NCI-H146 treated with DMSO at 0.1 percent for 48 hours (cell line): ENCODE results near the gene PBX2.
A peak's percentile ranks its signal among the peaks of the same experiment; 100 is the strongest.
"Not testable (repeated sequence)": the region's sequence is repeated elsewhere in the genome, so short reads cannot be mapped to it uniquely, and the experiment has no call there.

Experiments used
- DNase-seq: peaks from one replicate; lab custom pipeline; 2025; ENCODE audit not compliant: unreplicated experiment; lab: John Stamatoyannopoulos, UW

PBX2 gene

DNA sequence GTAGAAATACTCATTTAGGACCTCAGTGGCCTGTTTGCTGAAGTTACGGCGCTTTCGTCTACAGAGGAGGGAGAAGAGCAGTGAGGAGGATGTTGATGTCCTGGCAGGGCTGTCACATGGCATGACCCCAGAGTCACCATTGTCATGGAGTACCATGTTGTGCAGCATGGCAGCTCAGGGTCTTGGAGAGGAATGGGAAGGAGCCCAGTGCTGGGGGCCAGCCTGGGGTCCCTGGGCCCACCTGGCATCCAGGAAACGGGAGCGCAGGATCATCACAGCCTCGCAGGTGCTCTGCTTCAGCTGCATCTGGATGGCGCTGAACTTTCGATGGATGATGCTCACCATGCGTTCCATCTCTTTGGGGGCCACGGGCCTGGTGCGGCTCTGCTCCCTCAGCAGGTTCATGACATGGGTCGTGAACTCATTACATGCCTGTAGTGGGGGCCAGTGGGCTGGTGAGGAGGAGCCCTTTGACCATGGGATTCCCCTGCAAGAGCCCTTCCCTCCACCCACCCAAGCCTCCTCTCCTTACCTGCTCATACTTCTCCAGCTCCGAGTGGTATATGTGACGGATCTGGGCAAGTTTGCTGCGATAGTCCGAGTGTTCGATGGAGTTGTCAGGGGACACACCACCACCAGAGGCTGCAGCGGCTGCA is 2.1 kb downstream of the PBX2 start:
- DNase-seq, result not testable (repeated sequence)

DNA sequence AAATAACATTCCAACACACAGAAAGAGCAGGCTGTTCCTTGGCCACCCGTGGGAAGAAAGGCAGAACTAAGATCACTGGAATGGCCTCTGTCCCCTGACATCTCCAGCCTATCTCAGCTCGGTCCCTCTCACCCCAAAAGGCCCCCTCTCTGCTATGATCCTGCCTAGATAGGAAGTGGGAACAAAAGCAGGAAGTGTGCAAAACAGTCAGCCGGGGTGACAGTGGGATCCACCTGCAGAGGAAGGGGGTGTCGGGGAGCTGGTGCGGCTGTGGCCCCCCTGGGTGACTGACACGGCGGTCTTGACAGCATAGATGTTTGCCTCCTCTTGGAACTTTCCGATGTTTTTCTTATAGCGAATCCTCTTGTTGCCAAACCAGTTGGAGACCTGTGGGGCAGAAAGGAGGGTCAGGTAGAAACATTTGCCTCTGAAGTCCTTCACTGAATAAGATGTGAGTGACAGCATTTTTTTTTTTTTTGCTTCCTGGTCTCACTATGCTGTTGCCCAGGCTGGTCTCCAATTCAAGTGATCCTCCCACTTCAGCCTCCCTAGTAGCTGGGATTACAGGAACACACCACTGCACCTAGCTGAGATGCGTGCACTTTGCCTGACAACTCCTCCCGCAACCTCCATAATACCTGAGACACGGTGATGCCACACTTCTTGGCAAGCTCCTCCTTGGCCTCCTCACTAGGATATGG is 2.8 kb downstream of the PBX2 start:
- DNase-seq, result no peak

DNA sequence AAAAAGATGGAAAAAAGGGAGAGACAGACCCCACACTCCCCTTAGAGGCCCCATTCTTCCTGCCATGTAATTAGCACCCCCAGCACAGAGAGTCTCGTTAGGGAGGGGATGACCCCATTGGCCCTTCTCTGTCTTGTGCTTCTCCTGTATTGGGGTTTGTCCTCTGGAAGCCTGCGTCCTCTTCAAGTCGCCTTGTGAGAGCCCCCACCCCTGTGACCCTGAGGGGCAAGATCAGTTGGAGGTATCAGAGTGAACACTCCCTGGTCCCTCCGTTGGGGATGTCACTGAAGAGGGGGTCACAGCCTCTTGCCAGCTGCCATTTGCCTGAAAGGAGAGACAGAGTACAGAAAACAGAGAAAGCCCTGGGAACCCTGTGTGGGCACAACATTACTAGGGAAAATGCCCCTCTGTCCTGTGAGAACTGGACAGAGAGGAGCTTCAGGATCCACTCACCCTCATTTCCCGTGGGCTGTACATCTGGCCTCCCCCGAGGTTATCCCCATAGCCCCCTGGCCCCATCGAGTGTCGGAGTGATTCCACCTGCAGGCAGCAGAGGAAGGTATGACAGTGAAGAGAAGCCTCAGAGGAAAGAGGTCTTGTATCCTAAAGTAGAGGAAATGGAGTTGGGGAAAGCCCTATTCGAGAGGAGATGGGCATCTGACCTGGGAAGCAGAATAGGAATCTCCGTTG is 3.7 kb downstream of the PBX2 start:
- DNase-seq, result not testable (repeated sequence)

DNA sequence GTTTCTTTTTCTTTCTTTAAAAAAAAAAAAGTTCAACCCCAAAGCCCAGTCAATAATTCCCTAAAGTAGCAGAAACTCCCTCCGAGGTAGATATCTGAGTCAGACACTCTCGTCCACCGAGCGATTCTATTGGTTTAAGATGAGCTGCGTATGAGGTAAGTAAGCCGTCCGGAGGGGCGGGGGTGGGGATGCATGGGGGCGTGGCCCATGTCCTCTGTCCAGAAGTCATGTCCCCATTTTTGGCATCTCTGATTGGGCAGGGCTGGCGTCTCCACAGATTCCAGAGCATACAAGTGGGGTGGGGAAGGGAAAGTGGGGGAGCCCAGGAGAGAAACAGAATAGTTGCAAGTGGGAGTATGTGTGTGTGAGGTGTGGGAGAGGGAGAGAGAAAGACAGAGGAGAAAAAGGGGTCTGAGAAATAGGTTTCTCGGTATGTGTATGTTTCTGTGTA is 4.3 kb downstream of the PBX2 start:
- not testable (repeated sequence) for DNase-seq

DNA sequence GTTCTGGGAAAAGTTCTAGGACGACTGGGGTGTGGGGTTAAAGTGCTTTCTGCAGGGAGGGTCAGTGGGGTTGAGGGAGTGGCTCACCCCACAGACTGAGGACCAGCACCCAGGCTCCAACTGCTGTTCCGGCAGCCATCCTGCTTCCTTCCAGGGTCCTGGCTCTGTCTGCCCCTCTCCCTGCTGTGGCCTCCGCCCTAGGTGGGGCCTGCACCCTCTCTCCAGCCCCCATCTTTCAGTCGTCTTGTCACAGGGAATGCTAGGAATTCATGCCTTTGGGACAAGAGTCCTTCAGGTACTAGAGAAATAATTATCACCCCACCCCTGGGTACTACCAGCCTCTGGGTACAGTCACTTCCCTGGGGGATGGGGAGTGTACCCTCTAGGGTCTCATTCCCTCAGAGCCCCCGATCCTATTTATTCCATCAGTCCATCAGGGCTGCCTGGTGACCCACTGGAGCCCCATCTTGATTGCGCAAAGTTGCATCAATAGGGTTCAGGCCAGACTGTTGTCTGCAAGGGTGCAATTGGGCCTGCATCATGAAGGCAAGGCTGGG is 5.8 kb downstream of the PBX2 start, which contains the start of gene AGER:
AGER (minus strand) TSS at position 170 of the 557 bp plus-strand sequence; CDS start at position 139, 31 bp downstream.
- DNase-seq, result no peak

DNA sequence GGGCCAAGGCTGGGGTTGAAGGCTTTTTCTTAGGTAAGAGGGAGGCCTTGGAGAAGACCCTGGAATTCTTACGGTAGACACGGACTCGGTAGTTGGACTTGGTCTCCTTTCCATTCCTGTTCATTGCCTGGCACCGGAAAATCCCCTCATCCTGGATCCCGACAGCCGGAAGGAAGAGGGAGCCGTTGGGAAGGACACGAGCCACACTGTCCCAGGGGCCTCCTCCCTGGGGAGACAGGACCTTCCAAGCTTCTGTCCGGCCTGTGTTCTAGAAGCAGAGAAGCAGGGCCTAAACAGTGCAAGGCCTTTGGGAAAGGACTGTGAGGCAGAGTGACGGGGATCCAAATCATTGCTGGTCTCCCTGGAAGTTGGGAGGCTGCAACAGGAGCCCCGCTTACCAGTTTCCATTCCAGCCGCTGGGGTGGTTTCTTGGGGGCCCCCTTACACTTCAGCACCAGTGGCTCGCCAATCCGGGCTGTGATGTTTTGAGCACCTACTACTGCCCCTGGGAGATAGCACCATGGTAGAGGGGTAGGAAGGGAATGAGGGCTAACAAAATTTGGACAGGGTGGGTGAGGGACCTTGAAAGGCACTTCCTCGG is 6.4 kb downstream of the PBX2 start:
- DNase-seq, result no peak

DNA sequence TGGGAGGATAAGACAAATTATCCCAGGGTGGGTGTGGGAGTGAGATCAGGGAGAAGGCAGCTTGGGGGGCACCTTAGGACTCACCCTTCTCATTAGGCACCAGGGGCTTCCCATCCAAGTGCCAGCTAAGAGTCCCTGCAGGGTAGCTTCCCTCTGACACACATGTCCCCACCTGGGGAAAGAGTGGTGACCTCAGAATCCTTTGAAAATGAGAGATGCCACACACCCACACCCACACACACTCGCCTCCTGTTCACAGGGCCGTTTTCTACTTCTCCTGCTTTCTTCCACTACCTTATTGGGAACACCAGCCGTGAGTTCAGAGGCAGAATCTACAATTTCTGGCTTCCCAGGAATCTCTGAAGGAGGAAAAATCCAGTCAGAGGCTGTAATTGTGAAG is 7.0 kb downstream of the PBX2 start:
- no peak for DNase-seq

DNA sequence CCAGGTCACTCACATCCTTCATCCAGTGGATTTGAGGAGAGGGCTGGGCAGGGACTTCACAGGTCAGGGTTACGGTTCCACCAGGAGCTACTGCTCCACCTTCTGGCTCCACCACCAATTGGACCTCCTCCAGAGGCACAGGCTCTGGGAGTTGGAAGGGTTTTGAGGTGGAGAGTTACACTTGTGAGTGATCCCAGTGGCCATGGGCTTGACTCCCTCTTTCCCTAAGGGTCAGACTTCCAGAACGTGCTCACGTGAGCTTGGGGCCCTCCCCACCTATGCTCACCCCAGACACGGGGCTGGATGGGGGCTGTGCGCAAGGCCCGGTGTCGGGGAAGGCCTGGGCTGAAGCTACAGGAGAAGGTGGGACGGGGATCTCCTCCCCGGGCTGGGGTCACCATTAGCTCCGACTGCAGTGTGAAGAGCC is 7.4 kb downstream of the PBX2 start:
- no peak for DNase-seq

DNA sequence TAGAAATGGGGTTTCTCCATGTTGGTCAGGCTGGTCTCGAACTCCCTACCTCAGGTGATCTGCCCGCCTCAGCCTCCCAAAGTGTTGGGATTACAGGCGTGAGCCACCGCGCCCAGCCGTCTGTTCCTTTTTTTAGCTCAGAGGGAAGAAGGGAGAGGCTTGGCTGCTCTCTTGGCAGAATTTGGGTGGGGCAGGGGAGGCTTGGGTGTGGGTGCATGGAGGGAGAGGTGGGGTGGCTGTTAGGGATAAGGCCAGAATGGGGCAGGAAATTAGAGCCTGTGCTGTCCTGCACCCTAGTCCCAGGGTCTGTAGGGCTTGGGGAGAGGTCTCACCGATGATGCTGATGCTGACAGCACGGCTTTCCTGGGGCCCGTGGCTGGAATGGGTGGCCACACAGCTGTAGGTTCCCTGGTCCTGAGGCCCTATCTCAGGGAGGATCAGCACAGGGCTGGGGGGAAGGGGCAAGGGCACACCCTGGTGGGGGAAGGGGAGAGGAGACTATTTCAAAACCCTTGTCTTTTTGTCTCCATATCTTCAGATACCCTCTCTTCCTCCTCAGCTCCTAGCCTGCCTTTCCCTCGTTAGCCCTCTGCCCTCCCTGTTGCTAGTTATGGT is 8.0 kb downstream of the PBX2 start:
- no peak for DNase-seq

DNA sequence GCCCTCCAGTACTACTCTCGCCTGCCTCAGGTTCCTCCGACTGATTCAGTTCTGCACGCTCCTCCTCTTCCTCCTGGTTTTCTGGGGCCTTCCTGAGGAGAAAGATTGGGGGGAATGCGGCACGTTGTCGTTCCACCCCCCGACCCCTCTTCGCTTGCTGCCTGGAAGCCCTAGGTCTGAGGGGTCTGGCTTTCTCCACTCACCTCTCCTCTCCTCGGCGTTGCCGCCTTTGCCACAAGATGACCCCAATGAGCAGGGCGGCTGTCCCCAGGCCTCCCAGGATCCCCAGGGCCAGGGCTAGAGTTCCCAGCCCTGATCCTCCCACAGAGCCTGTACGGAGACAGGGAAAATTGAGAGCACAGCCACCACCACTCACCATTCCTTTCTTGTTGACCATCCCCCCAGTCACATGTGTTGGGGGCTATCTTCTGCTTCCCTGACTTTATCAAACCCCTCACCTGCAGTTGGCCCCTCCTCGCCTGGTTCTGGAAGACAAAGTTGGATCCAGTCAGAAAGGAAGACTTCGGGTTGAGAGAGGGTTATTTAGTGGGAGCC is 8.8 kb downstream of the PBX2 start:
- no peak for DNase-seq

DNA sequence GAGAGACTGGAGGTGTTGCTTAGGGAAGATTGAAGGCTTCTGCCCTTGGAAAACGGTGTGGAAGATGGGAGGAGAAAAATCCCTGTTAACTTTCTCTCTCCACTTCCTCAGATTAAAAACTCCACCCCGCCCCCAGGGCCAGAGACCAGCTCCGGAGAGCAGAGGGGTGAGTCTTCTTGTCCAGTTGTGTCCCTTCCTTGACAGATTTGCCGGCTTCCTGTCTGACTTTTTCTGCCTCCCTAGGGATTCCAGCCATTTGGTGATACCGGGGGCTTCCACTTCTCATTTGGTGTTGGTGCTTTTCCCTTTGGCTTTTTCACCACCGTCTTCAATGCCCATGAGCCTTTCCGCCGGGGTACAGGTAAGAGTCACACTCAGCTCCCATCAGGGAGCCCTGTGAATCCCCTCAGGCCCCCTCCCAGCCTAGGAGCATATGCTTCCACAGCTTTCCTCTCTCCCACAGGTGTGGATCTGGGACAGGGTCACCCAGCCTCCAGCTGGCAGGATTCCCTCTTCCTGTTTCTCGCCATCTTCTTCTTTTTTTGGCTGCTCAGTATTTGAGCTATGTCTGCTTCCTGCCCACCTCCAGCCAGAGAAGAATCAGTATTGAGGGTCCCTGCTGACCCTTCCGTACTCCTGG is 10.1 kb downstream of the PBX2 start:
- no peak for DNase-seq

DNA sequence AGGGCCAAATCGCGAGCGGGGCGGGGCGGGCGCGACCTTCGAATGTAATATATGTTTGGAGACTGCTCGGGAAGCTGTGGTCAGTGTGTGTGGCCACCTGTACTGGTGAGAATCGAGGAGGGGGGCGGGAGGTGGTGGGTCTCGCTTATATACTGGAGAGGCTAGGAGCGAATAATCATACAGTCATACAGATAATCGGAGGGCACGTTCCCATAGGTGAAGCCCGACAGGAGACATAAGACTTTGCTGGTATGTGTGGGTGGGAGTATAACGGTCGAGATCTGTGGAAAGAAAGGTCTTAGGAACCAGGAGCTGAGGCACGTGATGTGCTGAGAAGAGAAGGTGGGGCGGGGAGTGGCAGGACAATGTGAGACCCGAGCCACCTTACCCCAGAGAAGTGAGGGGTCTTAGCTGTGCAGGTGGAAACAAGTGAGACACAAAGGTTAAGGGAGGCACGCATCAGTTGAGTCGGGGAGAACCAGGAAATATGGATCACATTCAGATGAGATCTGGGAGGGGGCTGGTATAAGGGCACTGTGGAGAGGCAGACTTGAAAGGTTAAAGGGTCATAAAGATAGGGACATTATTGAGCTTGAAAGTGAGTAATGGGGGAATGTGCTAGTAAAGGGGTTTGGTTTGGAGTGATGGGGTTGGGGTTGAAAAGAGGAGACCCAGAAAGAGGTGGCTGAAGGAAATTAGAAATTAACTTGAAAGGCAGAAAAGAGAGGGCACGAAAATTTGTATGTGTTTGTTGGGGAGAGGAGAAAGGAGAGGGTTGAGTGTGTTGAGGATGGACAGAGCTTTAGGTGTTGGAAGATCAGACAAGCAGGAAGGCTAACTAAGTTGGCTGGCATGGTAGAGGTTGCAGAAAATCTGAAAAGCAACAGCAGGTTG is 11.2 kb downstream of the PBX2 start:
- DNase-seq, result no peak

DNA sequence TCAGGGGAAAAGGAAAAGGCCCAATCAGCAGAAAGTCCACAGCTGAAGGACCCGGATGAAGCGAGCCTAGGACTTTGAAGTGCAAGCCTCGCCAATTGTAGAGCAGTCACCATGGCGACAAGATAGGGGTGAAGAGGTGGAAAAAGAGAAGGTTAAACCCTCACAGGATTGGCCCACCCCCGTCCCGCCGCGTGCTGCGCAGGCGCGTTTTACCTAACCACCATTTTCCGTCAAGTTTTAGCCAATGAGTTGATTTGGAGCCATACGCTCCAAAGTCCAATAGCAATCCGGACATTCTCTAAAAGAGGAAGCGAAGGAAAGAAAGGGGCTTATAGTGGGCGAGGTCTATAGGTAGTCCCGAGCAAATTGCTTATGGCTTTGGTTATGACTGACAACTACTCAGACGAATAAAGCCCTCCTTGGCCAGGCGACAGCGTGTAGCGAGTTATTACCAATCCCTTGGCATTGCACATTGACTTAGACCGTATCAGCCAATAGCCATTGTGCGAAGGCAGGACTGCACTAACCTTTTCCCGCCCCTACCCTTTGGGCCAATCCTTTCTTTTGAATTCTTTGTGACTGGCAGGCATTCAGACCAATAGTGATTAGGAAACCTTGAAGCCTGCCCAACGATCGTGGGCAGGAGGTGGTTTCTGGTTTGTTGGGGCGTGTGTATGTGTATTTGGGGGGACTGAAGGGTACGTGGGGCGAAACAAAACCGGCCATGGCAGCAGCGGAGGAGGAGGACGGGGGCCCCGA is 12.0 kb downstream of the PBX2 start, which contains the start of gene RNF5:
RNF5 (plus strand) TSS at position 618 of the 759 bp plus-strand sequence; CDS start at position 725, 107 bp downstream.
- peak; percentile 99 for DNase-seq

DNA sequence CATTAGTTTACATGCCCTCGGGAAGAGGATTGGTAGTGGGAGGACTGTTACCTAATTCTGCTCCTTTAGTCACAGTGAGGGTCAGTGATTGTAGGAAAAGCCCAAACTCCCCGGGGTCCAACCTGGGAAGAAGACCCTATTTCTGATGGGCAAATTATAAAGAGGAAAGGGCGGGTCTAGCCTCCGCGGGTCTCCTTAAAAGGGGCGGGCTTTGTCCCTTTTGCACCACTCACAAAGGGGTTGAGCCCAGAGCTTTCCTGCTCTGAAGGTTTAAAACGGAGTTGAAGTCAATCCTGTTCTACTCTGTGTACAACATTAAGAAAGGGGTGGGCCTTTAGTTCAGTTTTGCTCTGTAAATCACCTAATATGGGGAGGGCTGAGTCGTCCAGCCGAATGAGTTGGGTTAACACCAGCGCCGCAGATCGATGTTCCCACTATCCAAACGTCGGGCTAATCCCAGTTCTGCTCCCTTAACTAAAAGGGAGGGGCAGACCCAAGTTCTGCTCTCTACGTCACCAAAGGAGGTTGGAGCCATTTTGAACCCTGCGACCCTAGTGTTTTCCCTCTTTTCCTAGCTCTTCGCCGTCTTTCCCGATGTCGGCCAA is 12.7 kb downstream of the PBX2 start:
- no peak for DNase-seq

DNA sequence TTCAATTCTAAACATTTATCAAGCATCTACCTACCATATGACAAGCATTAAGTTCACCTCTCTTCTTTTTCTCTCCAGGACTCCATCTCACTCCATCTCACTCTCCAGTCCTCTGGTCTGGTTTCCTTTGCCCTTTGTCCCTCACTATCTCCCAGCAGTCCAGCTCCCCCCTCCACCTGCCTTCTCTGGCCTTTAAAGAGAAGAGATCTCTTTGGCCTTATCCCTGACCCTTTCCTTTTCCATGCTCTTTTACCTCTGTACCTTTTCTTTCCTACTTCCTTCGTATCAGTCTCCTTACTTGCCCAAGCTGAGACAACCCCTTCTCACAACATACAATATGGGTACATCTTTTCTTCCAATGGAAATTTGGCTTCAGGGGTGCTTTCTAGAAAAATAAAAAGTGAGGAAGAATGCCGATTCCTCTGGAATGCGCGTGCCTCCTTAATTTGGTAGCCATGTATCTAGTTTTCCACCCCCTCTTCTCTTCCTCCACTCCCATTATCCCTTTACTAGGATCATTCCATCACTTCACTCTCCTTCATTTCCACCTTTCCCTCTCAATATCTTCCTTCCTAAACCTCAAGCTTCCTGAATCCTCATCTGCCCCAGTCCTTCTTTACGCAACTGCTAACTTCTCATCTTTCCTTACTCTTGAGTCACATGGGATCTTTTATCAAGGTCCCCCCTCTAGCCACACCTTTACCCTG is 13.4 kb downstream of the PBX2 start:
- peak; percentile 46 for DNase-seq

DNA sequence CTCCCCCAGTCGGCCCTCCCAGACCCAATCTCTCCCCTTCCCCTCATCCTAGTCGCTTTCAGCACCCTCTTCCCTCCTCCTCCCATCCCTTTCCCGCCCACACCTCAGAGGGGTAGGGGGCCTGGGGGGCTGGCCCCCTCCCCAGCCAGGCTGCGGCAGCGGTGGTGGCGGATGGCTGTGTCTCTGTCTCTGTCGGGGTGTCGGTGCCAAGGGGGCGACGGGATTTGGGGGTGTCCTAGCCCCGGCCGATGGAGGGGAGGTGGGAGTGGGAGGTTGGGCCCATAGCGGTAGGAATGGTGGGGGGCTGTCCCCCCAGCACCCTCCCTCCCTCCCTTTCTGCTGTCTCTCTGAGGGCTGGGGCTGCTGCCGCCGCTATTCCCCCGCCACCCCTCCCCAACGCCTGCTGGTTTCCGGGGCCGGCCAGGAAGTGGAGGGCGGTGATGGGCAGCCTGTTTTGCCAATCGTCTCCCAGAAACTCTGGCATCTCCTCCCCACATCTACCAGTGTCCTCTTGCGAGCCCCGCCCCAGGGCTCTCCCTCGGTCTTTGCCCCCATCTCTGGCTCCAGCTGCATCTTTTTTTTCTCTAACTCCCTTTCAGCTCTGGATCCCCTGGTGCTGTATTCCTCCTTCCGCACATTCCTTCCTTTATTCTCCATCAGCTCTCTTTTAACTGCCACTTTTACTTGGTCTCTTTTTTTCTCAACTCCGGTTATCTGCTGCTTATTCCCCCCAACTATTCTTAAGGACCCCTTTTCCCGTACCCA is 14.1 kb downstream of the PBX2 start, which contains the start of gene AGPAT1:
AGPAT1 (minus strand) TSS at position 374 of the 765 bp plus-strand sequence. CDS start 4,588 bp downstream, outside the sequence.
- DNase-seq, result peak; percentile 89
